Stimulated activated CD8-positive, alpha-beta memory T cell treated with anti-CD3 and anti-CD28 coated beads, Interleukin-7, amount 100 ng/mL, for 24 hours (primary cell): ENCODE data around the gene PPP1R13L.
"Not testable (repeated sequence)": the region's sequence is repeated elsewhere in the genome, so short reads cannot be mapped to it uniquely, and the experiment has no call there.

ENCODE experiments used
- DNase-seq: peaks from one replicate; pipeline ENCODE4 v3.0.0-alpha.2; 2020; ENCODE audit warnings: low read depth

Gene PPP1R13L

GRCh38 chr19:45345506-45345860 is 59.4 kb downstream of the PPP1R13L start:
- DNase-seq = no peak

GRCh38 chr19:45344621-45345505 is 60.0 kb downstream of the PPP1R13L start:
- no peak for DNase-seq

GRCh38 chr19:45342911-45343310 is 62.0 kb downstream of the PPP1R13L start:
- no peak for DNase-seq

- no peak for DNase-seq
Measured at GRCh38 chr19:45340899-45341453, 63.9 kb downstream of the PPP1R13L start.

GRCh38 chr19:45340232-45340898 is 64.5 kb downstream of the PPP1R13L start, which contains the start of gene KLC3:
KLC3 (plus strand) TSS chr19:45340750; CDS start chr19:45345542, 4,792 bp downstream.
- no peak for DNase-seq

GRCh38 chr19:45339629-45340028 is 65.2 kb downstream of the PPP1R13L start:
- DNase-seq = no peak

GRCh38 chr19:45336696-45337251 is 68.1 kb downstream of the PPP1R13L start:
- DNase-seq = no peak

GRCh38 chr19:45334881-45335280 is 70.0 kb downstream of the PPP1R13L start:
- not testable (repeated sequence) for DNase-seq

GRCh38 chr19:45333609-45334303 is 71.1 kb downstream of the PPP1R13L start:
- no peak for DNase-seq

- no peak for DNase-seq
Measured at GRCh38 chr19:45331411-45331810, 73.5 kb downstream of the PPP1R13L start.
